Measurements from ENCODE around the gene LINGO4.

- TF ChIP-seq CTCF (IDR thresholded peaks at IDR 0.05; ENCODE audit: borderline replicate concordance, extremely low read depth, low read length, poor library complexity, severe bottlenecking) (no peak), EZH2 (IDR thresholded peaks at IDR 0.05; ENCODE audit: borderline replicate concordance, low read depth, low read length, severe bottlenecking) (no peak)
Observed at GRCh38 chr1:151830055-151830454, 24.8 kb upstream of the LINGO4 start.

Data from DND-41 (cell line).